Caco-2 (cell line): ENCODE measurements around the gene MST1R. TPM values are rescaled to one million over a fixed set of nuclear protein-coding genes. Genes with fewer than 3 reads are reported as not detected.

Experiments used
- BruUV-seq: library from RNA; stranded (reverse); fragments of 400-500 nt; replicated peaks from 2 replicates; lab custom pipeline; 2021; lab: Mats Ljungman, UMichigan
- CTCF ChIA-PET: fragments of 300-600 bp; sonication (Branson Sonifier 250); formaldehyde crosslinking; loops from one replicate; lab custom pipeline; 2022; ENCODE audit warnings: antibody characterized with exemption; lab: Charles Lee
- POLR2A ChIA-PET: fragments of 300-600 bp; sonication (Branson Sonifier 250); formaldehyde crosslinking; loops from one replicate; lab custom pipeline; 2022; ENCODE audit warnings: antibody characterized with exemption; lab: Charles Lee
- DNase-seq, 2 experiments: peaks; one replicate each; pipeline versions ENCODE4 v3.0.0 to v3.0.0-alpha.2; 2020 to 2022
- H3K27me3 ChIP-seq: replicated peaks from 2 replicates; pipeline ENCODE4 v1.6.0; 2011; ENCODE audit warnings: low read length; ENCODE audit not compliant: control insufficient read depth, insufficient read depth
- H3K36me3 ChIP-seq: 2 replicates; pipeline ENCODE4 v1.5.1; 2011; ENCODE audit warnings: low read length; ENCODE audit not compliant: control insufficient read depth, insufficient read depth
- H3K4me1 ChIP-seq: fragments of 250-450 bp; sonication (Bioruptor Pico); 2 replicates; pipeline ENCODE4 v1.5.1; 2020; ENCODE audit warnings: mild to moderate bottlenecking
- H3K4me3 ChIP-seq: 2 replicates; pipeline ENCODE4 v1.5.1; 2011; ENCODE audit warnings: low read depth, mild to moderate bottlenecking, control low read depth, low read length
- H3K9me3 ChIP-seq: fragments of 250-450 bp; sonication (Bioruptor Pico); 2 replicates; pipeline ENCODE4 v1.5.1; 2020; ENCODE audit warnings: mild to moderate bottlenecking, moderate library complexity
- H3K27ac Mint-ChIP-seq: one replicate; pipeline ENCODE4 v1.8.0; 2022; ENCODE audit warnings: mixed read lengths; ENCODE audit not compliant: unreplicated experiment
- H3K27me3 Mint-ChIP-seq: one replicate; pipeline ENCODE4 v1.8.0; 2022; ENCODE audit warnings: mixed read lengths; ENCODE audit not compliant: insufficient read depth, unreplicated experiment
- H3K36me3 Mint-ChIP-seq: one replicate; pipeline ENCODE4 v1.8.0; 2022; ENCODE audit warnings: mild to moderate bottlenecking, mixed read lengths; ENCODE audit not compliant: insufficient read depth, unreplicated experiment
- H3K4me1 Mint-ChIP-seq: one replicate; pipeline ENCODE4 v1.8.0; 2022; ENCODE audit warnings: low read depth, mixed read lengths; ENCODE audit not compliant: unreplicated experiment
- H3K4me3 Mint-ChIP-seq: one replicate; pipeline ENCODE4 v1.8.0; 2022; ENCODE audit warnings: mild to moderate bottlenecking, moderate library complexity, mixed read lengths; ENCODE audit not compliant: unreplicated experiment
- H3K9me3 Mint-ChIP-seq: one replicate; pipeline ENCODE4 v1.8.0; 2022; ENCODE audit warnings: mixed read lengths; ENCODE audit not compliant: unreplicated experiment
- intact Hi-C: fragments of 100-400 bp; cut with micrococcal nuclease; formaldehyde crosslinking; loops from one replicate; pipeline ENCODE4 v1.10.0; 2022; ENCODE audit not compliant: unreplicated experiment
- total RNA-seq: library from RNA; stranded (reverse); gene quantifications from 2 replicates; pipeline ENCODE4 v1.2.3, GENCODE V29; 2022
- TF ChIP-seq, protein P1 (sequence below), 2 experiments: fragments of 200-600 bp in 1 of 2; IDR thresholded peaks; 1 replicate in 1 of 2; 2 replicates in 1 of 2; pipeline versions ENCODE4 v1.5.1 to v1.8.0; 2011 to 2022; ENCODE audit warnings: antibody characterized with exemption in 1 of 2, control low read depth in 1 of 2, inconsistent platforms in 1 of 2, low read depth in 1 of 2, low read length in 1 of 2, mild to moderate bottlenecking in 1 of 2, moderate library complexity in 1 of 2; ENCODE audit not compliant: insufficient read depth in 1 of 2, severe bottlenecking in 1 of 2, unreplicated experiment in 1 of 2

The MST1R gene
- total RNA-seq, 1 experiment from 2014 or later = 11.8 TPM

- Mint-ChIP-seq H3K36me3 (no peaks in the 10 kb centered on the region), H3K4me1 (no peaks in the 10 kb centered on the region), H3K4me3 (no peak overlapping the region), H3K27ac (no peak overlapping the region), H3K27me3 (no peaks in the 10 kb centered on the region), H3K9me3 (no peaks in the 10 kb centered on the region)
- H3K36me3 ChIP-seq = no peaks in the 10 kb centered on the region
- peaks cover 11% of the 10 kb centered on the region for H3K4me1 ChIP-seq
- no peaks in the 10 kb centered on the region for H3K9me3 ChIP-seq
- no TSS peak for BruUV-seq
- CTCF ChIA-PET = no interaction called here
- POLR2A ChIA-PET = interaction anchor here (1.0 kb wide), 1 partner anchor 47 kb away, joined by 3 read pairs; no protein-coding TSS in a partner anchor
- H3K4me3 ChIP-seq = no peak overlapping the region
- intact Hi-C loops = no loop called here
- H3K27me3 ChIP-seq = no peaks in the 10 kb centered on the region
- DNase-seq = no peak
- TF ChIP-seq, protein P1, sequence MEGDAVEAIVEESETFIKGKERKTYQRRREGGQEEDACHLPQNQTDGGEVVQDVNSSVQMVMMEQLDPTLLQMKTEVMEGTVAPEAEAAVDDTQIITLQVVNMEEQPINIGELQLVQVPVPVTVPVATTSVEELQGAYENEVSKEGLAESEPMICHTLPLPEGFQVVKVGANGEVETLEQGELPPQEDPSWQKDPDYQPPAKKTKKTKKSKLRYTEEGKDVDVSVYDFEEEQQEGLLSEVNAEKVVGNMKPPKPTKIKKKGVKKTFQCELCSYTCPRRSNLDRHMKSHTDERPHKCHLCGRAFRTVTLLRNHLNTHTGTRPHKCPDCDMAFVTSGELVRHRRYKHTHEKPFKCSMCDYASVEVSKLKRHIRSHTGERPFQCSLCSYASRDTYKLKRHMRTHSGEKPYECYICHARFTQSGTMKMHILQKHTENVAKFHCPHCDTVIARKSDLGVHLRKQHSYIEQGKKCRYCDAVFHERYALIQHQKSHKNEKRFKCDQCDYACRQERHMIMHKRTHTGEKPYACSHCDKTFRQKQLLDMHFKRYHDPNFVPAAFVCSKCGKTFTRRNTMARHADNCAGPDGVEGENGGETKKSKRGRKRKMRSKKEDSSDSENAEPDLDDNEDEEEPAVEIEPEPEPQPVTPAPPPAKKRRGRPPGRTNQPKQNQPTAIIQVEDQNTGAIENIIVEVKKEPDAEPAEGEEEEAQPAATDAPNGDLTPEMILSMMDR (IDR thresholded peaks at IDR 0.05; ENCODE audit: insufficient read depth in 1 of 2, low read depth in 1 of 2, low read length in 1 of 2, severe bottlenecking in 1 of 2, unreplicated experiment in 1 of 2) = no peak
Measured at GRCh38 chr3:49916686-49917085, 13.0 kb upstream of the MST1R start.

- no peaks in the 10 kb centered on the region for H3K27me3 Mint-ChIP-seq
- CTCF ChIA-PET = interaction anchor here (0.9 kb wide), 1 partner anchor 14 kb away, joined by 3 read pairs; the partner anchor contains the start of gene MON1A
- H3K36me3 Mint-ChIP-seq = no peaks in the 10 kb centered on the region
Measured at GRCh38 chr3:49914906-49915305, 11.2 kb upstream of the MST1R start.

GRCh38 chr3:49912881-49913281, 9.2 kb upstream of the MST1R start:
- Histone ChIP-seq H3K9me3 (no peaks in the 10 kb centered on the region), H3K4me3 (no peak overlapping the region), H3K36me3 (no peaks in the 10 kb centered on the region), H3K4me1 (peaks cover 23% of the 10 kb centered on the region), H3K27me3 (no peaks in the 10 kb centered on the region)
- POLR2A ChIA-PET = no interaction called here
- H3K27ac Mint-ChIP-seq = no peak overlapping the region
- H3K27me3 Mint-ChIP-seq = no peaks in the 10 kb centered on the region
- CTCF ChIA-PET = interaction anchor here (2.1 kb wide), 1 partner anchor 16 kb away, joined by 7 read pairs; the partner anchor contains the start of gene MON1A
- no peaks in the 10 kb centered on the region for H3K4me1 Mint-ChIP-seq
- no peak for DNase-seq
- no peaks in the 10 kb centered on the region for H3K9me3 Mint-ChIP-seq
- BruUV-seq = no TSS peak
- intact Hi-C loops = no loop called here
- H3K4me3 Mint-ChIP-seq = no peak overlapping the region
- TF ChIP-seq, protein P1 (IDR thresholded peaks at IDR 0.05; ENCODE audit: insufficient read depth in 1 of 2, low read depth in 1 of 2, low read length in 1 of 2, severe bottlenecking in 1 of 2, unreplicated experiment in 1 of 2) = no peak
- H3K36me3 Mint-ChIP-seq = no peaks in the 10 kb centered on the region

More at GRCh38 chr3:49914906-49915305, 11.2 kb upstream of the MST1R start:
- POLR2A ChIA-PET = interaction anchor here (1.6 kb wide), 1 partner anchor 15 kb away, joined by 14 read pairs; the partner anchor contains the start of gene MON1A
- Histone ChIP-seq H3K27me3 (no peaks in the 10 kb centered on the region), H3K36me3 (no peaks in the 10 kb centered on the region), H3K4me3 (no peak overlapping the region), H3K4me1 (peaks cover 11% of the 10 kb centered on the region), H3K9me3 (no peaks in the 10 kb centered on the region)
- H3K9me3 Mint-ChIP-seq = no peaks in the 10 kb centered on the region
- TF ChIP-seq, protein P1 (IDR thresholded peaks at IDR 0.05; ENCODE audit: insufficient read depth in 1 of 2, low read depth in 1 of 2, low read length in 1 of 2, severe bottlenecking in 1 of 2, unreplicated experiment in 1 of 2) = no peak
- H3K4me3 Mint-ChIP-seq = no peak overlapping the region
- intact Hi-C loops = no loop called here
- no peaks in the 10 kb centered on the region for H3K4me1 Mint-ChIP-seq
- no peak for DNase-seq
- H3K27ac Mint-ChIP-seq = no peak overlapping the region
- no TSS peak for BruUV-seq
